HG02798 (cell line): ENCODE data around the gene MMP24OS.
"Not testable (repeated sequence)": the region's sequence is repeated elsewhere in the genome, so short reads cannot be mapped to it uniquely, and the experiment has no call there.

ENCODE experiments used
- ATAC-seq: cut with Tn5 transposase; IDR thresholded peaks from one replicate; pipeline ENCODE4 v1.9.1; 2021; ENCODE audit warnings: mild to moderate bottlenecking; ENCODE audit not compliant: unreplicated experiment, poor library complexity

MMP24OS gene

DNA sequence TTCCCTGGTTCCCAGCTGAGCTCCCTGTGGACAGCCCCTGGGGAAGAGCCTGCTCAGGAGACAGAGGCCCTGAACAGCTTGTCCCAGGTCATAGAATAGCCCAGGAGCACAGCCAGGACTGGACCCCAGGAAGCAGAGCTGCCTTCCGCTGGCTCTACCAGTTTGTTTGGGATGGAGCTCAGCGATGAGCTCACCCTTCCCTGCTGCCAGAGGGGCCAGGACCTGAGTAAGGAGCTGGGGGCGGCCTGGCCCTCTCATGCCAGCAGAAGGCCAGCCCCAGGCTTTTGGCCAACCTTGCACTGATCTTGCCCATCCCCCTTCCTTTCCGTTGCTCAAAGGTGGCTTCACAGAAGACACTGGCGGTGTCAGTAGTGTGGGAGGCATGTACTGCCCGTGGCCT lies 17.5 kb downstream of the MMP24OS start:
- no peak for ATAC-seq

- no peak for ATAC-seq
These were observed 20.6 kb downstream of the MMP24OS start for GRCh38 chr20:35257175-35257909.

- ATAC-seq: no peak
These were observed 23.4 kb downstream of the MMP24OS start for GRCh38 chr20:35254448-35254999.

- ATAC-seq: no peak
These were observed 24.9 kb downstream of the MMP24OS start for GRCh38 chr20:35253010-35253409.

- not testable (repeated sequence) for ATAC-seq
These were observed 25.3 kb downstream of the MMP24OS start for GRCh38 chr20:35252598-35252997.

- no peak for ATAC-seq
These were observed 25.9 kb downstream of the MMP24OS start for GRCh38 chr20:35252037-35252461.

GRCh38 chr20:35251613-35251940 lies 26.3 kb downstream of the MMP24OS start:
- ATAC-seq: no peak

DNA sequence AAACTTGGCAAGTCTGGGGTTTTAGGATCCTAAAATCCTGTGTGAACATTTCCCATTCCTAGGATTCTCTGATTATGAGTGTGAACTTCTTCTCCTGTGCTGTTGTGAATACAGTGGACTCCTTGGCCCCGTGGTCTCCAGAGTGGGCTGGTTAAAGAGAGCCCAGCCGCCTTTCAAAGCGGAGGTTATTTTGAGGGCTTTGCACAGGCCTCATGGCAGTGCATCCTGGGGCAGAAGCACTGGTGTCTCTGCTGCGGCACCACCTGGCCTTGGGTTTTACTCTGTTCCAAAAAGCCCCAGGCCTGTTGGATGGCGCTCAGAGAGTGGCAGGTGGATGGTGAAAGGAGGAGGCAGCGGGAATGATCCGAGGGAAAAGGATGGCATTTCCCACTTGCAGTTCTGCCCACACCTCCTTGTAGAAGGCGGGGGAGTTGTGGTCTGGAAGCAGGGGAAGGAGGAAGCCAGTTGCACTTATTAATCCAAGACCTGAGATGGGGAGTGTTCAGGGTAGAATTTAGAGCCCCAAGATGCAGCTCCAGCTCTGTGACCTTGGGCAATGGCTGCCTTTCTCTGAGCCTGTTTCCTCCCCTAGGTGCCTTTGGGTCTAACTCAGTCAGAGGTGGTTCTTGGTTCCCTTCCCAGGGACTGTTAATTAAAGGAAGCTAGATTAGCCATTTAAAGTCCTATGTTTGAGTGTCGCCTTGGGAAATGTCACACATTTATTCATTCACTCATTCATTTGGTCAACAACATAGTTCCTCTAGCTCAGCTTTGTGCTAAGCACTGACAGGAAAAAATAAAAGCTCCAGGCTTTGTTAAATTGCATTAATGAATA lies 29.1 kb downstream of the MMP24OS start:
- ATAC-seq: no peak

DNA sequence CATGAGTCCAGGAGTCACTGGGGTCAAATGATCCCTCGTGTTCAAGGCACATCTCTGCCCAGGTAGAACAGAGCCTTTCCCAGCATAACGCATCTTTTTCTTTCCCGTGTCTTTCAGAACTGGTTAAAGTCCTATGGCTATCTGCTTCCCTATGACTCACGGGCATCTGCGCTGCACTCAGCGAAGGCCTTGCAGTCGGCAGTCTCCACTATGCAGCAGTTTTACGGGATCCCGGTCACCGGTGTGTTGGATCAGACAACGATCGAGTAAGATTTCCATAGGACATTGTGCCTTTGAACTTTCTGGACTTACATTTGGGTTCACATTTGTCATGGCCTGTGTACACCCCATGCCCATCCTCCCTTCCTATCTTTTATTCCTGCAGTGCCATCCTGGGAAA lies 31.2 kb downstream of the MMP24OS start:
- no peak for ATAC-seq

GRCh38 chr20:35243986-35244385 lies 33.9 kb downstream of the MMP24OS start:
- ATAC-seq: no peak

- ATAC-seq: no peak
These were observed 34.6 kb downstream of the MMP24OS start for GRCh38 chr20:35243317-35243716.

DNA sequence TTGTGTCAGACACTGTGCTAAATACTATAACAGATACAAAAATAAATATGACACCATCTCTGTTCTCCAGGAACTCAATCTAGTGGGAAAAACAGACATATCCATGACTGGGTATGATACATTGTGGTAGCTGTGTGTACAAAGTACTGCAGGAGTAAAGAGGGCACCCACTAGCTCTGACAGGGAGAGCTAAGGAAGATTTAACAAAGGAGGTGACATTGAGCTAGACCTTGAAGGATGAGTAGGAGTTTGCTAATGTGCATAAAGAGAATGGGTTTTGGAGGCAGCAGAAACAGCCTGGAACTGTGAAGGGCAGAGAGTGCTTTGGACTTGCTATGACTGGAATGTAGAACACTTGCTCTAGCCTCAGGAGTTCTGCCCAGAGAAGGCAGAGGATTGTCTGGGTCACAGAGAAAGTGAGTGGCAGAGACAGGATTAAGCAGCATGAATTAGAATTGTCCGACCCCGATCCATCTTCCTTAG lies 37.1 kb downstream of the MMP24OS start:
- no peak for ATAC-seq

DNA sequence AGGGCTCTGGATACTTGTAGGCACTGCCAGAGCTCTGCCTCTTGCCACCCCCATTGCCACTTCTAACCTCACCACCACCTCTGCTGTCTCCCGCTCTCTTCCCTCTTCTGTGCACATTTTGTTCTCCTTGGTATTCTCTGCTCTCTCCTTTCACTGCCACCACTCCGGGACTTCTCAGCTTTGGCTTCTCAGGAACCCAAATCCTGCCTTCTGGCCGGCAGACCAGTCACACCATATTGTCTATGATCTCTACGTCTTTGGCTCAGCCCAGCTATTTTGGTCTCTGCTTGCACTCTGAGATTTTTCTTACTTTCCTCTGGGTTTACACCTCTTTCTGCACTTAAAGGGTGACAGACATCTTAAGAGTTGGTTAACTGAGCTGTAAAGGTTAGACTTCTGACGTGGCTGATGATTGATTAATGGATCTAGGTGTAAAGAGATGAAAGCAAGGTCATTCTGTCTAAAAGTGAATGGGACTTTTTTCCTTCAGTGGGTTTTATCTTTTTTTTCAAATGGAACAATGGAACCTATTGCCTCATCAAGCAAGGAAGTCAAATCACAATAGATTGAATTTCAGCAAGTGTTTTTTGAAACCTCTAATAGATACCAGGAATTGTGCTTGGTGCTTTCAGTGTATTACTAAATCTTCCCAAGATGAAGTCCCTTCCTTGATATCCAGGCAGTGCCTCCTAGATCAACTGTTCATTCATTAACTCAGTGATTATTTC lies 37.7 kb downstream of the MMP24OS start:
- ATAC-seq: no peak

- no peak for ATAC-seq
These were observed 39.2 kb downstream of the MMP24OS start for GRCh38 chr20:35238735-35239134.

DNA sequence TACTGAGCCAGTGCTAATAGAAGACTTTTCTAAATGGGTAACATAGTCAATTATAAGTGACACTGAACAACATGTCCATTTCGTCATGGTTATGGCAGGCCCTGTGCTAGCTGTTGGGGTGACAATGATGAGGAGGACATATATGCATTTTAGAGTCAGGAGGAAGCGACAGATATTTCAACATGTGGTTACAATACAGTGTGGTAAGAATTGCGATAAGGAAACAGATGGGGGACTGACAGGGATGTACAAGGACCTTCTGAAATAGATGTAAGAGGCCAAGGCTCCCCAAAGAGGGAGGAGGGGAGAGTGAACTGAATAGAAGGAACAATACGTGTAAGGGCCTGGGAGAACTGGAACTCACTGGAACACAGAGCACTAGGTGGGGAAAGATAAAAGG lies 39.8 kb downstream of the MMP24OS start:
- ATAC-seq: no peak

DNA sequence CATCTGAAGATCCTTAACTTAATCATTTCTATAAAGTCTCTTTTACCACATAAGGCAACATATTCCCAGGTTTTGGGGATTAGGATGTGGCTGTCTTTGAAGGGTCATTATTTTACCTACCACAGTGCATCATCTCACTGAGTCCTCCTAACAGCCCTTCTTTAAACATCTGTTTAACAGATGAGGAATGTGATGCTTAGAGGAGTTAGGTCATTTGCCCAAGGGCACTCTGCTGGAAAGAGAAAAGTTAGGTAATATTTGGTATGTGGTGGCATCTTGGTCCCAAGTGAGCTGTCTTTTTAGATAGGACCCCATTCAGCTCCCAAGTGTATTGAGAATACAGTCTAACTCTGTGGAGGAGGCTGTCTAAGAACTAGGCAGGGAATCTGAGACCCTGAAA lies 40.4 kb downstream of the MMP24OS start:
- no peak for ATAC-seq

DNA sequence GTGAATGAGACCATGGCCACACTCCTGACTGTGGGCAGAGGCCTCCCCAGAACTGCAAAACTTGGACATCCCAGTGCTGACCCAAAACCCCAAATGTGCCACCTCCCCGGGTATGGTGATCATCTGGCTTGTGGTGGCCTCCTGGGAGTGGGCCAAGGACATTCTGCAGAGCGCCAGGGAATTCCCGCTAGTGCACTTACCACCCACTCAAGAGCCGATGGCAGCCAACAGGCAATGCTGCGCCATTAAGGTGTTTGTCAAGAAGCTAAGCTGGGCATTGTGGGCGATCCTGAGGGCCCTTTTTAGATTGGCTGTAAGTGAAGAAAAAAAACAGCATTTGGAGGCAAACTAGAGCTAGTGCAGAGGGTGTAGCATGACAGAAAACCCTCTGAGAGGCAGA lies 42.0 kb downstream of the MMP24OS start:
- no peak for ATAC-seq

DNA sequence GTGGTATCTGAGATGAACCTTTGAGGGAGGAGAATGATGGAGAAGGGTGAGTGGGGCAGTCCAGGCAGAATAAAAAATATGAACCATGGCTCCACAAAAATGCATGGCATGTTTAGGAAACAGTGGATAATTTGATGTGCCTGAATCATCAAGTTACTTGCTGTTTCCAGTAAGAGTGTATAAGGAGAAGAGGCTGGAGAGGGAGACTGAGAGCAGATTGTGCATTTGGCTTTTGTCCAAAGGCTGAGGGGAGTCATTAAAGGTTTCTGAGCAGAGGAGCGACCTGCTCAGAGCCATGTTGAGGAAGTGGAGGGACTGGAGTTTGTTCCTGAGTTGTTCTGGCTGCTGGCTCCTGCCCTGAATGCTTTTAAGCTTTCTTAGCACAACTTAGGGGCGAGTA lies 45.3 kb downstream of the MMP24OS start:
- no peak for ATAC-seq

GRCh38 chr20:35226884-35227681 lies 50.8 kb downstream of the MMP24OS start:
- ATAC-seq: no peak
